Stimulated activated CD8-positive, alpha-beta memory T cell treated with anti-CD3 and anti-CD28 coated beads, Interleukin-7, amount 100 ng/mL, for 48 hours (primary cell): ENCODE results near the gene HECW1.
"Not testable (repeated sequence)": the region's sequence is repeated elsewhere in the genome, so short reads cannot be mapped to it uniquely, and the experiment has no call there.

Experiments
- DNase-seq, 2 donors: peaks; one replicate each; pipeline ENCODE4 v3.0.0-alpha.2; 2020; ENCODE audit warnings: low read depth in 1 of 2; ENCODE audit errors: extremely low read depth in 1 of 2

The HECW1 gene

DNA sequence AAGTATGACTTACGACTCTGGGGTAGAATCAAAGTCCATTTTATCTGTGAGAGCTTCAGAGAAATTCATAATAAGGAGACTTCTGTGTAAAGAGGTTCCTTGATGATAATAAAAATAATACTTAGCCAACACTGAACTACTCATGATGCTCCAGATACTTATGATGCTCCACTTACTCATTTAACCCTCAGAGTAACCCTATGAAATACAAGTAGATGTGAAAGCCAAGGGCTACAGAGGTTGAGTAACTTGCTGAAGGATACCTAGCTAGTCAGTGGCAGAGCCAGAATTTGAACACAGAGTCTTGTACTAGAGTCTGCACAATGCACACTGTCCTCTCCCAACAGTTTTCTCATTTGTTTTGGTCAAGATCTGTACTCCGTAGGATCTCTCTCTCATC is 89.5 kb downstream of the HECW1 start:
- no peak for DNase-seq

GRCh38 chr7:43204081-43204480 is 91.6 kb downstream of the HECW1 start:
- DNase-seq = no peak

DNA sequence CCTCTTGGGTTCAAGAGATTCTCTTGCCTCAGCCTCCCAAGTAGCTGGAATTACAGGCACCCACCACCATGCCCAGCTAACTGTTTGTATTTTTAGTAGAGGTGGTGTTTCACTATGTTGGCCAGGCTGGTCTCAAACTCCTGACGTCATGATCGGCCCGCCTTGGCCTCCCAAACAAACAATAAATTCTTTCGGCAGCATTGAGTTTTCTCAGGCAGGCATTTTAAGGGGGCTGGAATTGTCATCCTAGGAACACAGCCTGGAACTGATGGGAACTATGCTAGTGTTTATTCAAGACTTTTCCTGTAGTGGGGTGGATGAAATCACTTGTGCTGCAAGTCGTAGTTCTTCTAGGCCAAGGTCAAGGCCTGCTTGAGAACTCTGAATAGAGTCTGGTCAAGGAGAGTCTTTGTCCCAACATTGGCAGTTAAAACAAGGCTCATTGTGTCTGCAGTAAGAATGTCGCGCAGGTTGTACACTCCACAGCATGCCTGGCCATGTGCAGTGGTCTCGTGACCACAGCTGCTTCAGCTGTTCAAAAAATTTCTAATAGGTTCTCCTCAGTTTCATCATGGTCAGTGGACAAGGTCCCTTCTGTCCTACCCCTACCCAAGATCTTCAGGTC is 92.8 kb downstream of the HECW1 start:
- no peak for DNase-seq

- DNase-seq = no peak
These were observed 95.8 kb downstream of the HECW1 start for GRCh38 chr7:43208242-43208641.

DNA sequence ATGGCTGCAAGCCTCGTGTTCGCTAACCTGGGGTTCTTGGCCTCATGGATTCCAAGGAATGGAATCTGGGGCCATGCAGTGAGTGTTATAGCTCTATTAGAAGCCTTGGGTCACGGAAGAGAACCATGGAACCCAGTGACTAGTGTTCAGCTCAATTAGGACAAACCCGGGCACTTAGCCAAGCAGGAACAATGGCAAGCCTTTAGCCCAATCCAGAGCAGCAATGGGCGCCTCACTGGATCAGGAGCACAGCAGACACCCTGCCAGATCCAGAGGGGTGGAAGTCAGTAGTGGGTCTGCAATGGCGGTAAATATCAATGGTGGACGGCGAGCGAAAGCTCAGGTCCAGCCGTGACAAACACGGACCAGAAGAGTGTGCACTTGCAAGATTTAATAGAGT is 98.1 kb downstream of the HECW1 start:
- not testable (repeated sequence) for DNase-seq

DNA sequence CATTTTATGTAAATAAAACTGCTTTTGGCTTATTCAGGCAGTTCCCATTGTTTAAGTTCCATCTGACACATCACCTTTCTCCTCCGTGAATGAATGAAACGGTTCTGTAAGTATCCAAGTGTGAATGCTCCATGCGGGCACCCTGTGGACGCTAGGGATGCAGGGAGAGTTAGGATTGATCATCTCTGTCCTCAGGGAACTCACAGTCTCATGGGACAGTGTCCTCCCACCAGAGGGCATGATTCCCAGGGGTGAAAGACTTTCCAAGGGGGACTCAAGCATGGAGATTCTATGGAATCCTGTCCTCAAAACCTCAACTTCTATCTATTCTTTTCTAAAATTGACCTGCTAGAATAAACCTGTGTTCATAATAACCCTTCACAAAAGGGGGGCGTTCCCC is 98.8 kb downstream of the HECW1 start:
- no peak for DNase-seq

DNA sequence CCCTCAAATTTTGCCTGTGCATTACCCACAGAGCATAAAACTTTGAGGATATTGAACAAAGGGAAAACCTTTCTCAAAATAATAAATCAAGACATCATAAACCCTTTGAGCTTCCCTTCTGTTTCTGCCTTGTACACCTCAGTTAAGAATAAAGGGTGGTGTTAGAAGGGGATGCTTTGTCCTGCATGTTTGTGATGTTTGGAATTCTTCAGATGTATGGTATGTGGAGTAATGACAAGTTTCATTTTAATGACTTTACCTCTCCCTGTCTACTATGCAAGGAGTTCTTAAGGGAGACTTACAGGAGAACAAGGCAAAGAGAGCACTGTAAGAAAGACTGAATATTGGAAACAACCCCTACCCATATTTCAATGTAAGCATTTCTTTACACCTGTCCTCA is 99.2 kb downstream of the HECW1 start:
- DNase-seq = no peak

GRCh38 chr7:43212921-43213320 is 100.5 kb downstream of the HECW1 start:
- no peak for DNase-seq

- DNase-seq = no peak
These were observed 102.6 kb downstream of the HECW1 start for GRCh38 chr7:43215061-43215460.

GRCh38 chr7:43217055-43217454 is 104.6 kb downstream of the HECW1 start:
- DNase-seq = no peak

GRCh38 chr7:43218901-43219300 is 106.5 kb downstream of the HECW1 start:
- DNase-seq = not testable (repeated sequence)

GRCh38 chr7:43220250-43220649 is 107.8 kb downstream of the HECW1 start:
- no peak for DNase-seq

- no peak for DNase-seq
These were observed 108.3 kb downstream of the HECW1 start for GRCh38 chr7:43220742-43221141.

GRCh38 chr7:43229801-43230200 is 117.4 kb downstream of the HECW1 start:
- no peak for DNase-seq

GRCh38 chr7:43232366-43232765 is 119.9 kb downstream of the HECW1 start:
- no peak for DNase-seq

- DNase-seq = no peak
These were observed 121.6 kb downstream of the HECW1 start for GRCh38 chr7:43234073-43234472.

DNA sequence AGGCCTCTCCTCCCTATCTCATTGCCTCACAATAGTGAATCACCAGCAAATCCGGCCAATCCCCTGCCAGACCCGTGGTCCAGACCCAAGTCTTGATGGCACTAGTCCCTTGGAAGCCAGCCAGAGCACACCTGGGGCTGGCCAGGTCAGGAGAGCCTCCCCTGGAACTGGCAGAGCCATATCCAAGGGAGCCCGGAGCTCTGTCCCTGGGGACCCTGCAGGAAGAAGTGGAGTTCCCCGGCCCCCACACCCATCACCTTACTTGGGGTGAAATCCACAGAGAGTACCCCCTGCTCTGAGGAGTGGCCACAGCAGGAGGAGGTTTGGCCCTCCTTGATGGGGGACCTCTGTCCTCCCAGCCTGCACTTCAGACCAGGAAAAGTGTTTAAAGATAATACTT is 122.5 kb downstream of the HECW1 start:
- DNase-seq = no peak

DNA sequence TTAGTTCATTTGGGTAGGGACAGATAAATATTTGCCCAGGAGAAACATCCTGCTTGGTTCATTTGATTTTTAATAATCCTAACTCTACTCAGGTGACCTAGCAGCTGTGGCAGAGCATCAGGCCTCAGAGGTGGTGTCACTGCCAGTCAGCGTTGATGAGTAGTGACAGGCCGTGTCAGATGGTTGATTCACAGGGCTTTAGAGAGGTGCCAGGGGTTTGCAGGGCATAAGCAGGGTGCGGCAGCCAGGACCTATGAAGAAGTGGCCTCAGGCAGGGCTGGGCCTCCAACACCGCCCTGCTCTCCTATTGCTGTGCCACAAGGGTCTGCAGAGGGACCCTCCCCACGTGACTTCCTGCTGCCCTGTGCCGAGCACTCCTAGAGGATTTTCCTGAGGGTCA is 128.1 kb downstream of the HECW1 start:
- DNase-seq = no peak

- DNase-seq = no peak
These were observed 130.3 kb downstream of the HECW1 start for GRCh38 chr7:43242628-43243255.

DNA sequence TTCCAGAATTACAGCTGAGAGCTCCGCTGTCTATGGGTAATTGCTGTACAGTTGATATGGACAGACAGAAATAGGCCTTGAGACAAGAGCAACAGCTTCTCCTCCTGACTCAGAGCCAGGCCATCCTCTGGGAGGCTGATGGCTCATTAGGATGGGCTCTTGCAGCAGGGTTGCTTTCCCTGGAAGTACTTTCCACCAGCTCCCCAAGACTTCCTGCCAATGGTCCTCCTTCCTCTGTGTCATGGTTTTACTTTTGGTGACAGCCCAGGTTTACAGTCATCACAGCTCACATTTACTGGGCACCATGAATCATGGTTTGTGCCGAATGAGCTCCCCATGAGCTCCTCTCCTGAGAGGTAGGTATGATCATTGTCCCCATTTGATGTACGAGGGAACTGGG is 131.8 kb downstream of the HECW1 start:
- no peak for DNase-seq

DNA sequence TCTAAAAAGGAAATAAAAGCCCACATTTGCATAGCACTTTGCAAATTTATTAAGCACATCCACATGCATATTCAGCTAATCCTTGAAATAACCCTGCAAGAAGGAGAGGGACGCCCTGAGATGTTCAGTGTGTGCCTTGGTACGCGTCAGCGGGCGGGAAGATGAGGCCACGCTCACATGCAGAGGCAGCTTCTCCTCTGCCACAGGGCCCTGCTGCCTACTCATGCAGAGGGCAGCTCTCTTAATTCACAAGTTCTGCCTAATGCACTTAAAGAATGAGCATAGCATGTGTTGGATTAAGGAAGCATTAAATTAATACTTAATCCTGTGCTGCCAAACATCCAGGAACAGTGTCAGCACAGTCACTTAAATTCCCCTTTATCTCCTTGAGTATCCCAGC is 132.3 kb downstream of the HECW1 start:
- DNase-seq = no peak

- no peak for DNase-seq
These were observed 135.3 kb downstream of the HECW1 start for GRCh38 chr7:43247757-43248156.

DNA sequence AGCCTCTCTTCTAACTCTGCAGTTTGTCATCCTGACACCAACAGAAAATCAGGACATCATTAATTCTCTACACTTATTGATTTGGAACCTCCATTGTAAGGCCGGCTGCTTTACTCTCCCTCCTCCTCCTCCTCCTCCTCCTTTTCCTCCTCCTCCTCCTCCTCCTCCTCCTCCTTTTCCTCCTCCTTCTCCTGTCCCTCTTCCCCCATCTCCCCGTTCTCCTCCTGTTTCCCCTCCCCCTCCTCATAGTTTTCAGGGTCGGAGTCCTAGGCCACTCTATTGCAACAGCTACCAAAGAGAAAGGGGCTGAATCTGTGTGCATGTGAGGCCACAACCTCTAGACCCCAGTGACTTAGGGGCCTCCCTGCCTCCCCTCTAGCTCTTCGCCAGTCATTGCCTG is 136.1 kb downstream of the HECW1 start:
- DNase-seq = no peak
